ENCODE results near the gene EDN1. TPM values are rescaled to one million over a fixed set of nuclear protein-coding genes. Genes with fewer than 3 reads are reported as not detected.

Gene EDN1
- total RNA-seq, 2 donors from 2014 or later = 15.6 to 20.4 TPM

GRCh38 chr6:12304487-12304886 is 14.3 kb downstream of the EDN1 start:
- H3K4me3 ChIP-seq = no peak overlapping the region
- no peaks in the 10 kb centered on the region for H3K4me1 ChIP-seq (replicated peaks)
- H3K27ac ChIP-seq = no peak overlapping the region
- H3K36me3 ChIP-seq = no peaks in the 10 kb centered on the region
- DNase-seq (ENCODE audit: low spot score) = no peak
- no peaks in the 10 kb centered on the region for H3K27me3 ChIP-seq (replicated peaks; ENCODE audit: insufficient read depth)
- WGBS = 94% methylated on average over 2 of the region's 2 CpGs
- TF ChIP-seq POLR2AphosphoS5 (IDR thresholded peaks at IDR 0.05) (no peak), CTCF (IDR thresholded peaks at IDR 0.05) (no peak), POLR2A (IDR thresholded peaks at IDR 0.05) (no peak)
- intact Hi-C loops (cut with DNase I) = no loop called here
- no peaks in the 10 kb centered on the region for H3K9me3 ChIP-seq

- no peak for DNase-seq (ENCODE audit: low spot score)
These were observed 18.9 kb downstream of the EDN1 start for GRCh38 chr6:12309070-12309469.

GRCh38 chr6:12311106-12311505 is 20.9 kb downstream of the EDN1 start:
- 93% methylated on average over 2 of the region's 2 CpGs for WGBS
- Histone ChIP-seq H3K4me3 (no peak overlapping the region), H3K4me1 (replicated peaks) (no peaks in the 10 kb centered on the region), H3K36me3 (no peaks in the 10 kb centered on the region), H3K9me3 (no peaks in the 10 kb centered on the region), H3K27me3 (replicated peaks; ENCODE audit: insufficient read depth) (no peaks in the 10 kb centered on the region), H3K27ac (no peak overlapping the region)
- DNase-seq (ENCODE audit: low spot score) = no peak
- no peak for TF ChIP-seq CTCF (IDR thresholded peaks at IDR 0.05)
- TF ChIP-seq POLR2A (IDR thresholded peaks at IDR 0.05) = no peak
- TF ChIP-seq POLR2AphosphoS5 (IDR thresholded peaks at IDR 0.05) = no peak
- intact Hi-C loops (cut with DNase I) = no loop called here

More at GRCh38 chr6:12309070-12309469, 18.9 kb downstream of the EDN1 start:
- Histone ChIP-seq H3K4me1 (replicated peaks) (no peaks in the 10 kb centered on the region), H3K27me3 (replicated peaks; ENCODE audit: insufficient read depth) (no peaks in the 10 kb centered on the region), H3K27ac (no peak overlapping the region), H3K9me3 (no peaks in the 10 kb centered on the region), H3K36me3 (no peaks in the 10 kb centered on the region), H3K4me3 (no peak overlapping the region)
- WGBS = 92% methylated on average over 2 of the region's 2 CpGs
- TF ChIP-seq CTCF (IDR thresholded peaks at IDR 0.05) (no peak), POLR2A (IDR thresholded peaks at IDR 0.05) (no peak), POLR2AphosphoS5 (IDR thresholded peaks at IDR 0.05) (no peak)
- intact Hi-C loops (cut with DNase I) = no loop called here

- DNase-seq (ENCODE audit: low spot score) = no peak
- 21% methylated on average over 2 of the region's 2 CpGs for WGBS
- intact Hi-C loops (cut with DNase I) = no loop called here
- Histone ChIP-seq H3K27ac (no peak overlapping the region), H3K36me3 (no peaks in the 10 kb centered on the region), H3K4me3 (no peak overlapping the region), H3K27me3 (replicated peaks; ENCODE audit: insufficient read depth) (no peaks in the 10 kb centered on the region), H3K4me1 (replicated peaks) (no peaks in the 10 kb centered on the region), H3K9me3 (no peaks in the 10 kb centered on the region)
- TF ChIP-seq POLR2A (IDR thresholded peaks at IDR 0.05) (no peak), POLR2AphosphoS5 (IDR thresholded peaks at IDR 0.05) (no peak), CTCF (IDR thresholded peaks at IDR 0.05) (no peak)
These were observed 22.6 kb downstream of the EDN1 start for GRCh38 chr6:12312736-12313135.

- H3K9me3 ChIP-seq = no peaks in the 10 kb centered on the region
- no peak overlapping the region for H3K4me3 ChIP-seq
- no peak overlapping the region for H3K27ac ChIP-seq
- DNase-seq (ENCODE audit: low spot score) = no peak
- WGBS = 64% methylated on average over 12 of the region's 12 CpGs
- TF ChIP-seq CTCF (IDR thresholded peaks at IDR 0.05) (no peak), POLR2A (IDR thresholded peaks at IDR 0.05) (no peak), POLR2AphosphoS5 (IDR thresholded peaks at IDR 0.05) (no peak)
- H3K36me3 ChIP-seq = no peaks in the 10 kb centered on the region
- H3K4me1 ChIP-seq (replicated peaks) = no peaks in the 10 kb centered on the region
- intact Hi-C loops (cut with DNase I) = no loop called here
- no peaks in the 10 kb centered on the region for H3K27me3 ChIP-seq (replicated peaks; ENCODE audit: insufficient read depth)
These were observed 23.3 kb downstream of the EDN1 start for GRCh38 chr6:12313306-12313991.
